Measurements from ENCODE around the gene NQO1. TPM values are rescaled to one million over a fixed set of nuclear protein-coding genes. Genes with fewer than 3 reads are reported as not detected.

The NQO1 gene
- total and polyA plus RNA-seq, 2 donors: 7.6 to 10.3 TPM

- no peak overlapping the region for H3K27ac ChIP-seq (ENCODE audit: low read depth in 1 of 2, low read length in 1 of 2)
- H3K9me3 ChIP-seq (ENCODE audit: control insufficient read depth in 2 of 2, insufficient read depth in 1 of 2, low read length in 1 of 2): no peaks in the 10 kb centered on the region
- WGBS: 97% methylated on average over 4 of the region's 4 CpGs
- no peak overlapping the region for H3K4me3 ChIP-seq (ENCODE audit: low read length in 2 of 2)
- H3K36me3 ChIP-seq (ENCODE audit: control insufficient read depth in 2 of 2, insufficient read depth in 2 of 2, low read length in 1 of 2): peaks cover 0 to 4% of the 10 kb centered on the region in 2 donors
- DNase-seq (ENCODE audit: low read depth in 6 of 9, low spot score in 9 of 9): no peak
- H3K27me3 ChIP-seq (ENCODE audit: control insufficient read depth in 2 of 2, insufficient read depth in 1 of 2, low read length in 1 of 2): no peaks in the 10 kb centered on the region
- peaks cover 0 to 3% of the 10 kb centered on the region in 2 donors for H3K4me1 ChIP-seq (ENCODE audit: control insufficient read depth in 2 of 2, insufficient read depth in 2 of 2, low read length in 2 of 2)
Measured at GRCh38 chr16:69712277-69712676, 14.1 kb downstream of the NQO1 start.

- Histone ChIP-seq H3K36me3 (ENCODE audit: control insufficient read depth in 2 of 2, insufficient read depth in 2 of 2, low read length in 1 of 2) (peaks cover 0 to 4% of the 10 kb centered on the region in 2 donors), H3K27ac (ENCODE audit: low read depth in 1 of 2, low read length in 1 of 2) (no peak overlapping the region)
- WGBS: 94% methylated on average over 12 of the region's 12 CpGs
Measured at GRCh38 chr16:69711115-69711740, 15.1 kb downstream of the NQO1 start.

GRCh38 chr16:69709456-69710084, 16.8 kb downstream of the NQO1 start:
- Histone ChIP-seq H3K27me3 (ENCODE audit: control insufficient read depth in 2 of 2, insufficient read depth in 1 of 2, low read length in 1 of 2) (no peaks in the 10 kb centered on the region), H3K36me3 (ENCODE audit: control insufficient read depth in 2 of 2, insufficient read depth in 2 of 2, low read length in 1 of 2) (peaks cover 0 to 4% of the 10 kb centered on the region in 2 donors), H3K4me3 (ENCODE audit: low read length in 2 of 2) (no peak overlapping the region), H3K27ac (ENCODE audit: low read depth in 1 of 2, low read length in 1 of 2) (no peak overlapping the region), H3K9me3 (ENCODE audit: control insufficient read depth in 2 of 2, insufficient read depth in 1 of 2, low read length in 1 of 2) (no peaks in the 10 kb centered on the region), H3K4me1 (ENCODE audit: control insufficient read depth in 2 of 2, insufficient read depth in 2 of 2, low read length in 2 of 2) (peaks cover 0 to 3% of the 10 kb centered on the region in 2 donors)
- WGBS: 68% methylated on average over 5 of the region's 5 CpGs
- DNase-seq (ENCODE audit: low read depth in 6 of 9, low spot score in 9 of 9): peak; percentile 18 to 80 (median 55)

More at GRCh38 chr16:69711115-69711740, 15.1 kb downstream of the NQO1 start:
- Histone ChIP-seq H3K4me3 (ENCODE audit: low read length in 2 of 2) (no peak overlapping the region), H3K9me3 (ENCODE audit: control insufficient read depth in 2 of 2, insufficient read depth in 1 of 2, low read length in 1 of 2) (no peaks in the 10 kb centered on the region), H3K27me3 (ENCODE audit: control insufficient read depth in 2 of 2, insufficient read depth in 1 of 2, low read length in 1 of 2) (no peaks in the 10 kb centered on the region), H3K4me1 (ENCODE audit: control insufficient read depth in 2 of 2, insufficient read depth in 2 of 2, low read length in 2 of 2) (peaks cover 0 to 3% of the 10 kb centered on the region in 2 donors)
- peak in 2 of 9 donors; percentile 7 to 39 for DNase-seq (ENCODE audit: low read depth in 6 of 9, low spot score in 9 of 9)

- Histone ChIP-seq H3K4me3 (ENCODE audit: low read length in 2 of 2) (no peak overlapping the region), H3K4me1 (ENCODE audit: control insufficient read depth in 2 of 2, insufficient read depth in 2 of 2, low read length in 2 of 2) (peaks cover 0 to 3% of the 10 kb centered on the region in 2 donors), H3K27ac (ENCODE audit: low read depth in 1 of 2, low read length in 1 of 2) (no peak overlapping the region), H3K9me3 (ENCODE audit: control insufficient read depth in 2 of 2, insufficient read depth in 1 of 2, low read length in 1 of 2) (no peaks in the 10 kb centered on the region), H3K27me3 (ENCODE audit: control insufficient read depth in 2 of 2, insufficient read depth in 1 of 2, low read length in 1 of 2) (no peaks in the 10 kb centered on the region), H3K36me3 (ENCODE audit: control insufficient read depth in 2 of 2, insufficient read depth in 2 of 2, low read length in 1 of 2) (peaks cover 0 to 4% of the 10 kb centered on the region in 2 donors)
- WGBS: 96% methylated on average over 10 of the region's 10 CpGs
- no peak for DNase-seq (ENCODE audit: low read depth in 6 of 9, low spot score in 9 of 9)
Measured at GRCh38 chr16:69707920-69708683, 18.3 kb downstream of the NQO1 start.

- Histone ChIP-seq H3K27ac (ENCODE audit: low read depth in 1 of 2, low read length in 1 of 2) (no peak overlapping the region), H3K4me3 (ENCODE audit: low read length in 2 of 2) (no peak overlapping the region), H3K9me3 (ENCODE audit: control insufficient read depth in 2 of 2, insufficient read depth in 1 of 2, low read length in 1 of 2) (no peaks in the 10 kb centered on the region), H3K27me3 (ENCODE audit: control insufficient read depth in 2 of 2, insufficient read depth in 1 of 2, low read length in 1 of 2) (no peaks in the 10 kb centered on the region), H3K4me1 (ENCODE audit: control insufficient read depth in 2 of 2, insufficient read depth in 2 of 2, low read length in 2 of 2) (peaks cover 0 to 3% of the 10 kb centered on the region in 2 donors), H3K36me3 (ENCODE audit: control insufficient read depth in 2 of 2, insufficient read depth in 2 of 2, low read length in 1 of 2) (peaks cover under 1 to 3% of the 10 kb centered on the region in 2 donors)
- no peak for DNase-seq (ENCODE audit: low read depth in 6 of 9, low spot score in 9 of 9)
- WGBS: 98% methylated on average over 2 of the region's 2 CpGs
Measured at GRCh38 chr16:69706975-69707340, 19.4 kb downstream of the NQO1 start.

GRCh38 chr16:69706256-69706974, 19.9 kb downstream of the NQO1 start:
- Histone ChIP-seq H3K36me3 (ENCODE audit: control insufficient read depth in 2 of 2, insufficient read depth in 2 of 2, low read length in 1 of 2) (peaks cover 0 to 3% of the 10 kb centered on the region in 2 donors), H3K4me3 (ENCODE audit: low read length in 2 of 2) (no peak overlapping the region), H3K4me1 (ENCODE audit: control insufficient read depth in 2 of 2, insufficient read depth in 2 of 2, low read length in 2 of 2) (peaks cover 0 to 3% of the 10 kb centered on the region in 2 donors), H3K27ac (ENCODE audit: low read depth in 1 of 2, low read length in 1 of 2) (no peak overlapping the region), H3K27me3 (ENCODE audit: control insufficient read depth in 2 of 2, insufficient read depth in 1 of 2, low read length in 1 of 2) (no peaks in the 10 kb centered on the region), H3K9me3 (ENCODE audit: control insufficient read depth in 2 of 2, insufficient read depth in 1 of 2, low read length in 1 of 2) (no peaks in the 10 kb centered on the region)
- WGBS: 96% methylated on average over 1 of the region's 1 CpG
- DNase-seq (ENCODE audit: low read depth in 6 of 9, low spot score in 9 of 9): no peak

- Histone ChIP-seq H3K36me3 (ENCODE audit: control insufficient read depth in 2 of 2, insufficient read depth in 2 of 2, low read length in 1 of 2) (peaks cover 0 to 3% of the 10 kb centered on the region in 2 donors), H3K27me3 (ENCODE audit: control insufficient read depth in 2 of 2, insufficient read depth in 1 of 2, low read length in 1 of 2) (no peaks in the 10 kb centered on the region), H3K27ac (ENCODE audit: low read depth in 1 of 2, low read length in 1 of 2) (no peak overlapping the region), H3K4me1 (ENCODE audit: control insufficient read depth in 2 of 2, insufficient read depth in 2 of 2, low read length in 2 of 2) (no peaks in the 10 kb centered on the region), H3K9me3 (ENCODE audit: control insufficient read depth in 2 of 2, insufficient read depth in 1 of 2, low read length in 1 of 2) (no peaks in the 10 kb centered on the region), H3K4me3 (ENCODE audit: low read length in 2 of 2) (no peak overlapping the region)
- WGBS: 95% methylated on average over 2 of the region's 2 CpGs
- DNase-seq (ENCODE audit: low read depth in 6 of 9, low spot score in 9 of 9): no peak
Measured at GRCh38 chr16:69703638-69704037, 22.7 kb downstream of the NQO1 start.

GRCh38 chr16:69701866-69702265, 24.5 kb downstream of the NQO1 start:
- Histone ChIP-seq H3K4me3 (ENCODE audit: low read length in 2 of 2) (no peak overlapping the region), H3K27me3 (ENCODE audit: control insufficient read depth in 2 of 2, insufficient read depth in 1 of 2, low read length in 1 of 2) (no peaks in the 10 kb centered on the region), H3K9me3 (ENCODE audit: control insufficient read depth in 2 of 2, insufficient read depth in 1 of 2, low read length in 1 of 2) (no peaks in the 10 kb centered on the region), H3K27ac (ENCODE audit: low read depth in 1 of 2, low read length in 1 of 2) (no peak overlapping the region), H3K4me1 (ENCODE audit: control insufficient read depth in 2 of 2, insufficient read depth in 2 of 2, low read length in 2 of 2) (no peaks in the 10 kb centered on the region), H3K36me3 (ENCODE audit: control insufficient read depth in 2 of 2, insufficient read depth in 2 of 2, low read length in 1 of 2) (peaks cover 0 to 8% of the 10 kb centered on the region in 2 donors)
- 98% methylated on average over 2 of the region's 2 CpGs for WGBS
- DNase-seq (ENCODE audit: low read depth in 6 of 9, low spot score in 9 of 9): no peak

Measured in thymus (tissue), 11 donors.